Adrenal gland (tissue), 12 donors: Measurements from ENCODE around the gene TSPAN18. TPM values are rescaled to one million over a fixed set of nuclear protein-coding genes. Genes with fewer than 3 reads are reported as not detected.

Source experiments
- DNase-seq, 7 donors: peaks; one replicate each; pipeline ENCODE4 v3.0.0-alpha.2; 2019 to 2020
- H3K27ac ChIP-seq, 5 donors: fragments of 200-600 bp; sonication (generic) in 4 of 5; 1 replicate in 3 of 5; 2 replicates in 2 of 5; pipeline versions ENCODE4 v1.5.1 to v1.8.0; 2016 to 2020; ENCODE audit warnings: mild to moderate bottlenecking in 1 of 5
- H3K27me3 ChIP-seq: fragments of 200-600 bp; 2 replicates; pipeline ENCODE4 v1.8.0; 2021
- H3K36me3 ChIP-seq, 2 donors: fragments of 200-600 bp; replicated peaks in 1 of 2; 1 replicate in 1 of 2; 2 replicates in 1 of 2; pipeline versions ENCODE4 v1.5.1 to v1.8.0; 2018 to 2022
- H3K4me1 ChIP-seq, 2 donors: fragments of 200-600 bp; replicated peaks in 1 of 2; 1 replicate in 1 of 2; 2 replicates in 1 of 2; pipeline versions ENCODE4 v1.5.1 to v1.8.0; 2018 to 2021
- H3K4me3 ChIP-seq, 4 donors: fragments of 200-600 bp; sonication (generic) in 3 of 4; one replicate each; pipeline ENCODE4 v1.5.1; 2016 to 2018
- H3K9me3 ChIP-seq, 3 donors: fragments of 200-600 bp; sonication (generic) in 1 of 3; replicated peaks in 1 of 3; 1 replicate in 2 of 3; 2 replicates in 1 of 3; pipeline versions ENCODE4 v1.5.1 to v1.8.0; 2016 to 2021
- CTCF ChIP-seq, 6 experiments: fragments of 450-650 bp in 4 of 6; fragments of 200-600 bp in 2 of 6; sonication (generic) in 1 of 6; IDR thresholded peaks; 1 replicate in 5 of 6; 2 replicates in 1 of 6; pipeline versions ENCODE4 v1.5.1 to v1.8.0; 2016 to 2021; ENCODE audit warnings: antibody characterized with exemption in 6 of 6, mild to moderate bottlenecking in 2 of 6, moderate library complexity in 1 of 6
- POLR2A ChIP-seq, 2 donors: fragments of 450-650 bp; IDR thresholded peaks; one replicate each; pipeline ENCODE4 v1.6.1; 2017; ENCODE audit warnings: antibody characterized with exemption in 2 of 2, mild to moderate bottlenecking in 2 of 2, moderate library complexity in 1 of 2
- WGBS, 4 donors: extraction: QIAGEN DNeasy Blood & Tissue Kit in 2 of 4; methylation state at CpG; one replicate each; pipeline versions ENCODE4 v1.1.5 to v1.1.7; 2013 to 2017; 5-methylcytosine and 5-hydroxymethylcytosine counted together
- intact Hi-C, 2 donors: fragments of 100-400 bp; cut with DNase I; formaldehyde crosslinking; loops; one replicate each; pipeline versions ENCODE4 v1.14.1 to v1.15.0; 2022 to 2023
- polyA plus RNA-seq, 3 donors: library from polyadenylated mRNA; stranded (reverse); fragments of 200-250 nt in 2 of 3; fragments of 350-450 nt in 1 of 3; fragmentation: Illumina TruSeq in 1 of 3; extraction: RNeasy Lipid Tissue Mini Kit (QIAGEN cat#74804) in 1 of 3; gene quantifications; one replicate each; pipeline ENCODE4 v1.2.3, GENCODE V29; 2013 to 2014
- total RNA-seq, 9 donors: library from RNA; depleted of rRNA in 4 of 9; stranded (reverse); fragments of >200 nt in 4 of 9; fragments of 120-200 nt in 1 of 9; fragmentation: NEBNext Ultra II Directional in 1 of 9; extraction: Animal tissue kit (Norgen Biotek cat#: 25700) in 1 of 9; gene quantifications; one replicate each; pipeline versions ENCODE4 v1.1.0 to v1.2.4, GENCODE V29; 2013 to 2023
- donor health status: healthy with polysubstance abuse.
- donor health status: Bipolar disorder and iron deficiency.
- donor health status: DM: yes; HTN: yes; CAD: no.
- donor health status: DM: no; HTN: no; CAD: no.
- donor health status: DM: no; HTN: no; CAD: no.
- donor health status: DM: yes; HTN: yes; CAD: no.

Gene TSPAN18
- total and polyA plus RNA-seq, 12 donors: 24.5 to 168 (median 58.4) TPM

- 79 to 93% (median 89%) methylated on average over 7 of the region's 7 CpGs for WGBS, 4 donors
- no peak for TF ChIP-seq POLR2A (IDR thresholded peaks at IDR 0.05)
- TF ChIP-seq CTCF (IDR thresholded peaks at IDR 0.05): no peak
- Histone ChIP-seq H3K9me3 (no peaks in the 10 kb centered on the region), H3K36me3 (no peaks in the 10 kb centered on the region), H3K27me3 (no peaks in the 10 kb centered on the region), H3K27ac (no peak overlapping the region), H3K4me1 (peaks cover 0 to 15% of the 10 kb centered on the region in 2 donors), H3K4me3 (no peak overlapping the region)
- intact Hi-C loops: no loop called here
- DNase-seq: no peak
Observed at GRCh38 chr11:44903035-44903434, 176.3 kb downstream of the TSPAN18 start.

- H3K4me3 ChIP-seq: no peak overlapping the region
- no peaks in the 10 kb centered on the region for H3K36me3 ChIP-seq
- H3K4me1 ChIP-seq: peaks cover 0 to 15% of the 10 kb centered on the region in 2 donors
- DNase-seq: no peak
- TF ChIP-seq POLR2A (IDR thresholded peaks at IDR 0.05) (no peak), CTCF (IDR thresholded peaks at IDR 0.05) (no peak)
- H3K27me3 ChIP-seq: no peaks in the 10 kb centered on the region
- 94 to 97% (median 96%) methylated on average over 3 of the region's 3 CpGs for WGBS, 4 donors
- intact Hi-C loops: no loop called here
- no peaks in the 10 kb centered on the region for H3K9me3 ChIP-seq
- no peak overlapping the region for H3K27ac ChIP-seq
Observed at GRCh38 chr11:44903518-44903917, 176.8 kb downstream of the TSPAN18 start.

GRCh38 chr11:44904261-44905020 lies 177.7 kb downstream of the TSPAN18 start:
- no peak for DNase-seq
- intact Hi-C loops: no loop called here
- 82 to 88% (median 84%) methylated on average over 10 to 12 of the region's 12 CpGs for WGBS, 4 donors
- Histone ChIP-seq H3K36me3 (no peaks in the 10 kb centered on the region), H3K4me1 (peaks cover 0 to 15% of the 10 kb centered on the region in 2 donors), H3K27me3 (no peaks in the 10 kb centered on the region), H3K9me3 (no peaks in the 10 kb centered on the region), H3K4me3 (no peak overlapping the region), H3K27ac (no peak overlapping the region)
- TF ChIP-seq CTCF (IDR thresholded peaks at IDR 0.05): no peak
- TF ChIP-seq POLR2A (IDR thresholded peaks at IDR 0.05): no peak

GRCh38 chr11:44905131-44905866 lies 178.5 kb downstream of the TSPAN18 start:
- intact Hi-C loops: no loop called here
- no peak for DNase-seq
- H3K9me3 ChIP-seq: no peaks in the 10 kb centered on the region
- TF ChIP-seq POLR2A (IDR thresholded peaks at IDR 0.05) (no peak), CTCF (IDR thresholded peaks at IDR 0.05) (no peak)
- H3K36me3 ChIP-seq: no peaks in the 10 kb centered on the region
- no peak overlapping the region for H3K4me3 ChIP-seq
- WGBS, 4 donors: 85 to 90% (median 87%) methylated on average over 9 of the region's 9 CpGs
- H3K4me1 ChIP-seq: peaks cover 0 to 19% of the 10 kb centered on the region in 2 donors
- no peaks in the 10 kb centered on the region for H3K27me3 ChIP-seq
- no peak overlapping the region for H3K27ac ChIP-seq
